ENCODE measurements around the gene MYL12B. TPM values are rescaled to one million over a fixed set of nuclear protein-coding genes. Genes with fewer than 3 reads are reported as not detected.
"Not testable (repeated sequence)": the region's sequence is repeated elsewhere in the genome, so short reads cannot be mapped to it uniquely, and the experiment has no call there.

The MYL12B gene
- total RNA-seq, 1 donor from 2014 or later: 239 TPM

DNA sequence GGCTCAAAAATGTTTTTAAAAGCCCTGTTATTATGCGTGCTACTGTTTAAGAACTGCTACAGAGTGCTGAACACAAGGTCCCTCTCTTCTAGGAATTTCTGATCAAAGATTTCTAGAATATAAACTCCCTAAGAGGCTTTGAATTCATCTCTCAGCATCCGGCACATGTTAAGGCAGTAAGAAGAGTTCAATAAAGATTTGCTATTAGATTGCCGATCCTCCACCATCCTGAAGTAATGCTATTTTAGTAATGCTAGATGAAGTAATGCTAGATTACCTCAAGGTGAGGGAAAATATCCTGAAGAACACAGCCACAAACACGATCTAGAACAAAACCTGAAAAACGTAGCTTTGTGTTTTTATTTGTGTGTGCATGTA lies 949 bp upstream of the MYL12B start:
- H3K27ac Mint-ChIP-seq: peak overlapping the region; percentile 98
- intact Hi-C loops (cut with micrococcal nuclease): loop anchor here (1.0 to 5.0 kb wide), 5 partner anchors 14 to 688 kb away; partner anchors contain the start of genes MYL12A and SMCHD1
- DNase-seq: no peak
- no peaks in the 10 kb centered on the region for H3K27me3 Mint-ChIP-seq
- H3K4me3 Mint-ChIP-seq: peak overlapping the region; percentile 89
- peaks cover 35% of the 10 kb centered on the region for H3K36me3 Mint-ChIP-seq (ENCODE audit: low read depth)
- peaks cover 66% of the 10 kb centered on the region for H3K4me1 Mint-ChIP-seq
- no peaks in the 10 kb centered on the region for H3K9me3 Mint-ChIP-seq

DNA sequence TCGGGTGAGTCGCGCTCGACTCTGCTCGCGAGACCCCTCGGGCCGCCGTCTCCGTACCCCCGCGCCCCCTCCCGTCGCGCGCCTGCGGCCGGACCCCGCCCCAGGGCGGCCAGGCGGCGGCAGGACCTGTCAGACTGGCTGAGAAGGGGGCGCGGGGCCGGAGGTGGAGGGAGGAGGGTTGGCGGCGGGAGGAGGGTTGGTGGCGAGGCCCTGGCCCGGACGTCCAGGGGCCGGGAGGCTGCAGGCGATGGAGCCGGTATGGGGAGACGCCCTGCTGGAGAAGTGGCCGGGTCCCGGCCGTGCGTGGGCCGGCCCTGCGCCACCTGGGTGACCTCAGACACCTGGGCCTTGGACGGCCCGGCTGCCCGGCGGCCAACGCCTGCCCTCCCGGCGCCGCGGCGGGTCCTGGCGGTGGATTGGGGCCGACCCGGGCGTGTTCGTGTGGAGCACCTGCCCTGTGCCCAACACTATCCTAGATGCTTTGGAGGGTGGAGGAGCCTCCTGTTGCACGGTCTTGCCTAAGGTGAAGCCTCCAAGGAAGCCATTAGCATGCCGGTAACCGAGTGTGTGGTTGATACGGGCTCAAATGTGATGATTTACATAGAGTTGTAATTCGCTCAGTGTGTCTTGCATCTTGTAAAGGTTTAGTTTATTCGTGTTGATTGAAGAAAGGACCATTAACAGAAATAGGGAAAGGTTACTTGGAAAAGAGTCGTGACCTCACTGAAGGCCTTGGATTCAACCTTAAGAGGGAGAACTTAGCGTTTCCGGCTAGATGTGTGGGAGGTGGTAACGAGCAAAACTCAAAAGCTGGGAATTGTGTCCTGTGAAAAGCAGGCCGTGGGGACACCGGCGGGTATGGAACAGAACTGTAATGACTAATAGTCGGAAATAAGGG lies 550 bp downstream of the MYL12B start:
- intact Hi-C loops (cut with micrococcal nuclease): loop anchor here (1.0 to 5.0 kb wide), 3 partner anchors 35 to 605 kb away; partner anchors contain the start of gene SMCHD1
- DNase-seq: peak; percentile 79
- Mint-ChIP-seq H3K4me3 (peak overlapping the region; percentile 89), H3K27me3 (no peaks in the 10 kb centered on the region), H3K9me3 (no peaks in the 10 kb centered on the region), H3K4me1 (peaks cover 67% of the 10 kb centered on the region), H3K36me3 (ENCODE audit: low read depth) (peaks cover 26% of the 10 kb centered on the region), H3K27ac (peak overlapping the region; percentile 98)

GRCh38 chr18:3263132-3263700 lies 1.3 kb downstream of the MYL12B start:
- Mint-ChIP-seq H3K27me3 (no peaks in the 10 kb centered on the region), H3K4me1 (peaks cover 64% of the 10 kb centered on the region), H3K9me3 (no peaks in the 10 kb centered on the region), H3K36me3 (ENCODE audit: low read depth) (peaks cover 19% of the 10 kb centered on the region), H3K27ac (peak overlapping the region; percentile 79), H3K4me3 (peak overlapping the region; percentile 89)
- intact Hi-C loops (cut with micrococcal nuclease): loop anchor here (2.0 to 5.0 kb wide), 2 partner anchors 342 to 606 kb away; partner anchors contain the start of gene SMCHD1
- no peak for DNase-seq

DNA sequence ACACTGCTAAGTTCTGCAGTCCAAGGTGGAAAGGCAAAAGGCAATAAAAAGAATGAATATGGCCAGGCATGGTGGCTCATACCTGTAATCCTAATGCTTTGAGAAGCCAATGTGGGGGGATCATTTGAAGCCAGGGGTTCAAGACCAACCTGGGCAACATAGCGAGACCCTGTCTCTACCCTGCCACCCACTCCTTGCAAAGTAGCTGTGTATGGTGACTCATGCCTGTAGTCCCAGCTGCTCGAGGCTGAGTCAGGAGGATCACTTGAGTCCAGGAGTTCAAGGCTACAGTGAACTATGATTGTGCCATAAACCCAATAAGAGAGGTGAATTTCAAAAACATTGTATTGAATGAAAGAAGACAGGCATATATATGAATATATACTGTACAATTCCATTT lies 2.4 kb downstream of the MYL12B start:
- Mint-ChIP-seq H3K4me3 (peak overlapping the region; percentile 42), H3K9me3 (no peaks in the 10 kb centered on the region), H3K36me3 (ENCODE audit: low read depth) (peaks cover 17% of the 10 kb centered on the region), H3K4me1 (peaks cover 66% of the 10 kb centered on the region), H3K27ac (no peak overlapping the region), H3K27me3 (no peaks in the 10 kb centered on the region)
- intact Hi-C loops (cut with micrococcal nuclease): loop anchor here (5.0 kb wide), 1 partner anchor 607 kb away; the partner anchor contains the start of gene SMCHD1
- DNase-seq: no peak

DNA sequence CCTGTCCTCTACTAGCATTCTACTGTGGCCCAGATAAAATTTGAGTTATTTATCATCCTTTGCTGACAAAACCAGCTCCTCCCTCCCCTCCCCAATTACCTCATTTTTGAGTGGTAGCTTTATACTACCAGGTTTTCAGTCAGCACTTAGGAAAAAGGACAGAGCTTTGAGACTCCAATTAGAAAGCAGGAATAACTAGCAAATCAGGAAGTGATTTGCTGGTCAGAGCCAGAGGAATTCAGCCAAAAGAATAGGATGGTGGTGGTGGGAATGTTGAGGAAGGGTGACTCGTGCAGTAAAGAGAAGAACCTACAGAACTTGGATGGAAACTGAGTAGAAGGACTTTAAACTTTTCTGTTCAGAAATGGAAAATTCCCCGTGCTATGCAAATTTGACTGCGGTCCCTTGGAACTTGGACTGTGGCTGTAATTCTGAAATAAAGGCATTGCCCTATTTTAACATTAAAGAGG lies 3.7 kb downstream of the MYL12B start:
- H3K4me3 Mint-ChIP-seq: peak overlapping the region; percentile 4
- intact Hi-C loops (cut with micrococcal nuclease): no loop called here
- H3K27me3 Mint-ChIP-seq: no peaks in the 10 kb centered on the region
- H3K27ac Mint-ChIP-seq: peak overlapping the region; percentile 9
- DNase-seq: no peak
- H3K36me3 Mint-ChIP-seq (ENCODE audit: low read depth): peaks cover 21% of the 10 kb centered on the region
- H3K4me1 Mint-ChIP-seq: peaks cover 67% of the 10 kb centered on the region
- H3K9me3 Mint-ChIP-seq: no peaks in the 10 kb centered on the region

GRCh38 chr18:3266062-3266608 lies 4.2 kb downstream of the MYL12B start:
- DNase-seq: no peak
- peaks cover 72% of the 10 kb centered on the region for H3K4me1 Mint-ChIP-seq
- H3K27me3 Mint-ChIP-seq: no peaks in the 10 kb centered on the region
- no peaks in the 10 kb centered on the region for H3K9me3 Mint-ChIP-seq
- peaks cover 21% of the 10 kb centered on the region for H3K36me3 Mint-ChIP-seq (ENCODE audit: low read depth)
- intact Hi-C loops (cut with micrococcal nuclease): no loop called here
- peak overlapping the region; percentile 43 for H3K27ac Mint-ChIP-seq
- peak overlapping the region; percentile 26 for H3K4me3 Mint-ChIP-seq

GRCh38 chr18:3268306-3268705 lies 6.4 kb downstream of the MYL12B start:
- Mint-ChIP-seq H3K4me3 (no peak overlapping the region), H3K4me1 (peaks cover 74% of the 10 kb centered on the region), H3K9me3 (no peaks in the 10 kb centered on the region), H3K36me3 (ENCODE audit: low read depth) (peaks cover 28% of the 10 kb centered on the region), H3K27ac (no peak overlapping the region), H3K27me3 (no peaks in the 10 kb centered on the region)
- no peak for DNase-seq
- intact Hi-C loops (cut with micrococcal nuclease): no loop called here

- intact Hi-C loops (cut with micrococcal nuclease): no loop called here
- Mint-ChIP-seq H3K9me3 (no peaks in the 10 kb centered on the region), H3K4me3 (peak overlapping the region; percentile 2), H3K4me1 (peaks cover 66% of the 10 kb centered on the region), H3K27me3 (no peaks in the 10 kb centered on the region), H3K27ac (peak overlapping the region; percentile 17), H3K36me3 (ENCODE audit: low read depth) (peaks cover 38% of the 10 kb centered on the region)
- no peak for DNase-seq
Measured at GRCh38 chr18:3269241-3269913, 7.4 kb downstream of the MYL12B start.

DNA sequence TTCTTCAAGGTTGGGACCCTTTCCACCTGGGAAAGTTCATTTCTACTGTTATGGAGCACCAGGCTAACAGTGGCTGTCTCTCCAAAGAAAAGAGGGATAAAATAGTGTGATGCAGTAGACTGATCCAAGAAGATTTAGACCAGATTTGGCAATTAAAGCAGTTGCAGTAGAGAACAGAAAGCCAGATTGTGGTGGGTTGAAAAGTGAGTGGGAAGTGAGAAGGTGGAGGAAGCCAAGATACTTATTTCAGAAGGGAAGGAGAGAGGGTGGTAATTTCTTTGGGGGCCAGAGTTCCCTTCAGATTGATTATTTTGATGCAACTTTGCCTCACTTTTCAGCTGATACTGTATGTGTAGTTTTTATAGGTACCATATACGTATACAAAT lies 8.0 kb downstream of the MYL12B start:
- intact Hi-C loops (cut with micrococcal nuclease): no loop called here
- peak overlapping the region; percentile 21 for H3K4me3 Mint-ChIP-seq
- H3K4me1 Mint-ChIP-seq: peaks cover 62% of the 10 kb centered on the region
- DNase-seq: no peak
- H3K36me3 Mint-ChIP-seq (ENCODE audit: low read depth): peaks cover 39% of the 10 kb centered on the region
- H3K27ac Mint-ChIP-seq: peak overlapping the region; percentile 54
- H3K9me3 Mint-ChIP-seq: no peaks in the 10 kb centered on the region
- no peaks in the 10 kb centered on the region for H3K27me3 Mint-ChIP-seq

DNA sequence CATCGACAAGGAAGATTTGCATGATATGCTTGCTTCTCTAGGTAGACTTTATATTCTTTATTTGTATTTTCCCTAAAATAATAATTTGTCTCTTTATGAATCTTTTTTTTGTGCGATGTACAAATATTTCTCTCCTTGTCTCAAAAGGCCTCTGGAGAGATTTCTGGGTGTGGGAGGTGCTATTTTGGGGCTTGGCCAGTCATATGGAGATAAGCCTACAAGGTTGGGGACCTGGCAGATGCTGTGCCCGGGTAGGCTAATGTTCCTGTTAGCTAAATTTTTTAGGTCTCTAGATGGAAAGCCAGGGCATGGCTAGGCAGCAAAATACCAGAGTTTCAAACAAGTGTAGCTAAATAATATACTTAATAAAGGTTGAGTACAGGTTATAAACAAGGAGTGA lies 11.1 kb downstream of the MYL12B start:
- peak overlapping the region; percentile 12 for H3K27ac Mint-ChIP-seq
- H3K9me3 Mint-ChIP-seq: no peaks in the 10 kb centered on the region
- H3K4me1 Mint-ChIP-seq: peaks cover 38% of the 10 kb centered on the region
- H3K36me3 Mint-ChIP-seq (ENCODE audit: low read depth): peaks cover 45% of the 10 kb centered on the region
- peak; percentile 41 for DNase-seq
- intact Hi-C loops (cut with micrococcal nuclease): no loop called here
- H3K4me3 Mint-ChIP-seq: no peak overlapping the region
- no peaks in the 10 kb centered on the region for H3K27me3 Mint-ChIP-seq

DNA sequence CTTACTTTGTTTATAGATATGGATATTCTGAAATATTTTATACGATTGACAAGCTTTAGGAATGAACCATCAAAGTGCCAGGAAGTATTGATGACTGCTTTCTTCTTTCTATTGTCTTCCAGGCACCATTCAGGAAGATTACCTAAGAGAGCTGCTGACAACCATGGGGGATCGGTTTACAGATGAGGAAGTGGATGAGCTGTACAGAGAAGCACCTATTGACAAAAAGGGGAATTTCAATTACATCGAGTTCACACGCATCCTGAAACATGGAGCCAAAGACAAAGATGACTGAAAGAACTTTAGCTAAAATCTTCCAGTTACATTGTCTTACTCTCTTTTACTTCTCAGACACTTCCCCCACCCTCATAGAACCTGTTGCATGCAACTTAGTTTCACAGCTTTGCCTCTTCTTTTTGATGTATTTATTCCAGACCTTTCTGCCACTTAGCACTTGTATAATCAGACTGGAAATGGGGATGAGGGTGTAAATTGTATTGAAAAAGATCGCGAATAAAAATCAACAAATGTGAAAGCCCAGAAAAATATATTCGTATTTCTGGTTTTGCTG lies 15.8 kb downstream of the MYL12B start:
- H3K4me3 Mint-ChIP-seq; intact Hi-C loops (cut with micrococcal nuclease); H3K9me3 Mint-ChIP-seq; H3K4me1 Mint-ChIP-seq; H3K27me3 Mint-ChIP-seq: not testable (repeated sequence)
- Mint-ChIP-seq H3K36me3 (ENCODE audit: low read depth) (peaks cover 37% of the 10 kb centered on the region), H3K27ac (peak overlapping the region; percentile 32)
- peak; percentile 34 for DNase-seq

- DNase-seq: peak; percentile 53
- H3K4me3 Mint-ChIP-seq: no peak overlapping the region
- H3K4me1 Mint-ChIP-seq: peaks cover 4% of the 10 kb centered on the region
- H3K27ac Mint-ChIP-seq: no peak overlapping the region
- intact Hi-C loops (cut with micrococcal nuclease): loop anchor here (2.0 to 5.0 kb wide), 3 partner anchors 167 to 718 kb away; no protein-coding TSS in a partner anchor
- no peaks in the 10 kb centered on the region for H3K9me3 Mint-ChIP-seq
- H3K36me3 Mint-ChIP-seq (ENCODE audit: low read depth): peaks cover 20% of the 10 kb centered on the region
- H3K27me3 Mint-ChIP-seq: no peaks in the 10 kb centered on the region
Measured at GRCh38 chr18:3279201-3280185, 17.6 kb downstream of the MYL12B start.

Measured in activated CD4-positive, alpha-beta T cell treated with anti-CD3 and anti-CD28 coated beads, Interleukin-2, amount 10 ng/mL, durations not matched to agents 24 days and 14 days (primary cell).